ENCODE data around the gene PGBD2.
A peak's percentile ranks its signal among the peaks of the same experiment; 100 is the strongest.
"Not testable (repeated sequence)": the region's sequence is repeated elsewhere in the genome, so short reads cannot be mapped to it uniquely, and the experiment has no call there.

PGBD2 gene, protein sequence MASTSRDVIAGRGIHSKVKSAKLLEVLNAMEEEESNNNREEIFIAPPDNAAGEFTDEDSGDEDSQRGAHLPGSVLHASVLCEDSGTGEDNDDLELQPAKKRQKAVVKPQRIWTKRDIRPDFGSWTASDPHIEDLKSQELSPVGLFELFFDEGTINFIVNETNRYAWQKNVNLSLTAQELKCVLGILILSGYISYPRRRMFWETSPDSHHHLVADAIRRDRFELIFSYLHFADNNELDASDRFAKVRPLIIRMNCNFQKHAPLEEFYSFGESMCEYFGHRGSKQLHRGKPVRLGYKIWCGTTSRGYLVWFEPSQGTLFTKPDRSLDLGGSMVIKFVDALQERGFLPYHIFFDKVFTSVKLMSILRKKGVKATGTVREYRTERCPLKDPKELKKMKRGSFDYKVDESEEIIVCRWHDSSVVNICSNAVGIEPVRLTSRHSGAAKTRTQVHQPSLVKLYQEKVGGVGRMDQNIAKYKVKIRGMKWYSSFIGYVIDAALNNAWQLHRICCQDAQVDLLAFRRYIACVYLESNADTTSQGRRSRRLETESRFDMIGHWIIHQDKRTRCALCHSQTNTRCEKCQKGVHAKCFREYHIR

DNA sequence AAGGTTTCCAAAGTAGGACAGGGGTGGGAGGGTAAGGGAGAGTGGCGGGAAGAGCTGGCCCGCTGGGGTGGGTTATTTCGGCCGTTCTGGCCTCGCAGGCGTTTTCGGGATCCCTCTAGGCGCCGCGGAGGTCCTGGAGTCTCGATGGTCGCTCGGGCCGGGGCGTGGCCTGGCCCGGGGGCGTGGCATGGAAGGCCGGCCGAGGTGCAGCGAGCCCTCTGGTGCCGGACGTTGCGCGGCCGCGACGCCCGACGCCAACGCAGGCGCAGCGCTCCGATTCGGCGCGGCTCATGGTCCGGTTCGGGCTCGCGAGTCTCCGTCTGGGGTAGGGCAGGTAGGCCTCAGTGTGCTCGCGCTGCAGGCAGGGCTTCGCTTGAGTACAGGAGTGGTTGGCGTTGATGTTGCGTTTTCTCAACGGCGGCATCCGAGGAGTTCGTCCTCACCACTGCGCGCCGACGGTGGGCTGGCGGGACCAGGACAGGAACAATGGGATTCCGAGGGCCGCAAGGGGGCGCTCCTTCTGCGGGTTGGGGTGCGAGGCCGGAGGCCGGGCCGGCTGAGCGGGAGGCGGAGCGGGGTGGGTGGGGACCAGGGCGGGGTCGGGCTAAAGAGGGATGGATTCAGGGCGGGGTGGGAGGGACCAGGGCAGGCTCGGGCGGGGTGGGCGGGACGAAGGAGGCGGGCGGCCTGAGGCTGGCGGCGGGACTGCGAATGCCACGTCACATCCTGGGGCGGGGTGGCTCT is at the start of gene PGBD2:
PGBD2 (plus strand) TSS at position 227 of the 744 bp plus-strand sequence. CDS start 7,628 bp downstream, outside the sequence.
- DNase-seq, result peak; percentile 97 to 98

DNA sequence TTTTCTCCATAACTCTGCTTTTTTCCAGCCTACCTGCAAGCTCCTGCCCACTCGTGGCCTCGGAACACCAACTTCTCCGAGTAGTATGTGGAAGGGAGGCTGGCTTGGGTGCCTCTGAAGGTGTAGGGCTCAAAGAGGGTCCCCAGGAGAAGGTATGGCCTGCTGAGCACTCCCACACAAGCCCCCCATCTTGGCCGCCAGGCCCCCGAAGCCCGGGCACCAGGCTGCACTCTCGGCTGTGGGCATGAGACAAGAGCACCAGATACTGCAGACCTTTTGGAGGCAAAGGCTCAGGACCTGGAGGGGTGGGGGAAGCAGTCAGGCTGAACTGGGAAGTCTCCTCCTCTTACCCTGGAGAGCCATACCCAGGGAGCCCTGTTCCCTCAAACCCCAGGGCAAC is 48.8 kb upstream of the PGBD2 start:
- DNase-seq, result no peak

DNA sequence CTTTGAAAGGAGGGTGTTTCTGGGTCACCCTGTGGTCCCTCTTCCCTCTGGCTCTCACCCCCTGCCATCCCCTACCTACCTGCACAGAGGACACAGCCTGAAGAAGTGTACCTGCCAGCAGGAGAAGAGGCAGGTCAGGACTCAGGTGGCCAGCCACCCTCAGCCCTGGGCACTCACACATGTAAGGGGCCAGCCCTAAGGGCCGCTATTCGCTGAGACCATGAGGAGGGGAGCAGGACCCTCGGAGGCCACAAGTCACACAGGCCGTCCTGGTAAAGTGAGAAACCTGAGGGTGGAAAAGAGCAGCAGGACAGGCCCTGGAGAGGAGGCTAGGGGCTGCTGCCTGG is 48.3 kb upstream of the PGBD2 start:
- DNase-seq, result no peak

DNA sequence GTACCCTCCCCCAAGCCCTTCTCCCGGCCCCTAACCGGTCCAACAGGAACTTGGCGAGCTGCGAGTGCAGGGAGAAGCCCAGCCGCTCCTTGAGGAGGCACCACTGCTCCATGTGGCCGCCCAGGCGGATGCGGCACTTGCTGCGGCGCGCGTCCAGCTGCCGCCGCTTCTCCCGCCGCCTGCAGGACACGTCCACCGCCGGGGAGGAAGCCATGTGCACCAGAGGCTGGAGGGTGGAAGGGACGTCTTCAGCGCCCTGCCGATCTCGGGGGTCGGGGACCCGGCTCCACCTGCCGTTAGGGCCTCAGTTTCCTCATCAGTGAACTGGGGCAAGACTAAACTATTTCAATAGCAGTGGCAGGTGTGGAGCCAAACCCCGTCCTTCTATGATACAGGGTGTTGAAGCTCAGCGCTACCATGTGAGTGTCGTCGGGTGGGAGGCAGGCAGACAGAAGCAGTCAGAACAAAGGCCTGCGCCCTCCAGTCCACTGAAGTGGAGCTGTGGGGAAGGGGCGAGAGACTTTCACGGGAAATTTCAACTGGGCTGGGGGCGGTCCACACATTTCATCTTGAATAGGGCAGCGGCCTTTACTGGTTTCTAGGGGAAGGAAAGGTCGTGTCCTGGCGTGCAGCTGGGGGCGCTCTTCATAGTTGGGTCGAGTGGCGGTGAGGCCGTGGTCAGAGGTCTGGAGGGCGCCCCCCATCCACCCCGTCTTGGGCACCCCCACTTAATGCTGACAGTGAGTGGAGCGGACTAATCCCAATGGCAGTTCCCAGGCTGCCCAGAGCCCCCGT is 47.7 kb upstream of the PGBD2 start:
- DNase-seq, result peak in 1 of 2 donors; percentile 37

DNA sequence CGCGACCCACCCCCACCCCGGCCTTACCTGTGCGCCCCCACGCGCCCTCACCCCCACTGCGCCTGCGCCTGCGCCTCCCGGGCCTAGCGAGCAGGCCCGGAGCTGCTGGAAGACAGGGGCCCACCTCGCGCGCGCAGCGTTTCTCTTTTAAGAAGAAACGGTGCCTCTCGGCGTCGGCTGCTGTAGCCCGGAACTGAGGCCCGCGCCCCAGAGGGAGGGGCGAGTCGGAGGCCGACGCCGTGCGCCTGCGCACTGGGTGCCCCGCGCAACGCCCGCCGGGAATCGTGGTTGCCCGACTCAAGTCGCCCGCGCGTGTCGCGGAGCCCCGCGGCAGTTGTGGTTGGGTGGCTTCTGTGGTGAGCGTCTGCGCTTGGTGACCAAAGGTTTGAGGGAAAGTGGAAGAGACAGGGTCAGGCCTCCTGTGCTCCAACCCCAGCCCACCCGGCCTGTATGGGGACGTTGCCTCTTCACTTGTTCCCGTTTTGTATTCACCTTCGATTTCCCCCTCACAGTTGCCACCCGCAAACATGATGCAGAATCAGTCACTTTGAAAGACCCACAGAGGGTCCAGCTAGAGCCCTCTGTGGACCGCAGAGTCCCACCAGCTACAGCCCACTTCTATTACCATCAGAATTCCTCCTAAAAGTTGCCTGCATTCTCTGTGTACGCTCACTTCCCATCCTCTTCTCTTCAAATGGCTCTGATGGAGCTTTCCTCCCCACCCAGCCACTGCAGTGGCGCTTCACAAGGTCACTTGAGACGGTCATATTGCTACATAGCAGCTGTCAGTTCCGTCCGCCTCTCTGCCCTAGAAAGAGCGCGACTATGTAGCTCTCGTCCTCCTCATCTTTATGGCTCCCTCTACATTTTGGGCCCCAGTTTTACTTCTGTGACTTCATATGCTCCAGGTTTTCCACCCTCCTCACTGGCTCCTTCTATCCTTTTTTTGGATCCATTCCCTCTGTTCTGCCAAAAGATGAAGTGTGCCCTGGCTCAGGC is 46.8 kb upstream of the PGBD2 start, which contains the start of gene ZNF692:
ZNF692 (minus strand) TSS at position 195 of the 999 bp plus-strand sequence. CDS start 776 bp downstream, outside the sequence.
- DNase-seq, result peak; percentile 90 to 95

DNA sequence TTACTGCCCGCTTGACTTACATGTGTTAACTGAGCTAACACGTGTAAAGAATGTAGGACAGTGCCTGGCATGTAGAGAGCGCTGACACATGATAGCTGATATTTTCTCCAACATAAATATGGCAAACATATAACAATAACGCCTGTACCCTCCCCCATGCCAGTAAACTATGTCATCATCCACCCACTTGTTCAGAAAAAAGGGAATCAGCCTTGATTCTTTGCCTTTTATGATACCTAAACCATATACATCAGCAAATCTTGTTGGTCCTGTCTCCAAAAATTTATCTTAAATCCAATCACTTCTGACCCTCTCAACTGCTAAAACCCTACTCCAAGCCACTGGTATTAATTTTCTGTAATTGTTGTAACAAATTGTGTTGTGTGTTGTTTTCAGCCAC is 46.0 kb upstream of the PGBD2 start:
- DNase-seq, result no peak

DNA sequence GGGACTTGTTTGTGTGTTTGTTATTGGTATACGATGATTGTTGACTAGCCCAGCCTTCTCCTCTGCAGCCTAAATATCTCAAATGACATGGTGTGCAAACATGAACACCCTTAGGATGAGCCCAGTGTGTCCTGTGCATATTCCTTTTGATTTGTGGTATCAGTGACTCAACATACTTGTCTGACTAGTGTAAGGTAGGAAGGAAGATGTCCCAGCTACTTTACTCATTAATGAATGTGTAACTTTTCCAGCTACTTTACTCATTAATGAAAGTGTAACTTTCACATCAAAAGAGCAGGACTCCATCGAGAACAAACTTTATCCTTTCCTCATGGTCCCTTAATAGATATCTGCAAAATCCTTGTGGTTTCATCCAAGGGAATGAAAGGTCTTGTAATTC is 44.4 kb upstream of the PGBD2 start:
- no peak for DNase-seq

DNA sequence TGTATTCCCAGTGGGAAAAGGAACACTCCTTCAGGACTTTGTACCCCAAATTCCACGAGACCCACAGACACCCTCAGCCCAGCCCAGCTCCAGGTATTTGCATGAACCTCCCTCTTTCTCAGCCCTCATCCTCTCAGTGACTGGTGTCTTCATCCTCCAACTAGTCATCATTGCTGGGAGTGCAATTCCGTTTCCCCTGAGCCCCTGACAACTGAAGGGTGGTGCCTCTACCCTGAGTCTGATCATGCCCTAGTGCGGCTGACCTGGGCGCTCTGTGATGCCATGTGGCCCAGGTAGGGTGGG is 43.4 kb upstream of the PGBD2 start:
- DNase-seq, result peak in 1 of 2 donors; percentile 33

DNA sequence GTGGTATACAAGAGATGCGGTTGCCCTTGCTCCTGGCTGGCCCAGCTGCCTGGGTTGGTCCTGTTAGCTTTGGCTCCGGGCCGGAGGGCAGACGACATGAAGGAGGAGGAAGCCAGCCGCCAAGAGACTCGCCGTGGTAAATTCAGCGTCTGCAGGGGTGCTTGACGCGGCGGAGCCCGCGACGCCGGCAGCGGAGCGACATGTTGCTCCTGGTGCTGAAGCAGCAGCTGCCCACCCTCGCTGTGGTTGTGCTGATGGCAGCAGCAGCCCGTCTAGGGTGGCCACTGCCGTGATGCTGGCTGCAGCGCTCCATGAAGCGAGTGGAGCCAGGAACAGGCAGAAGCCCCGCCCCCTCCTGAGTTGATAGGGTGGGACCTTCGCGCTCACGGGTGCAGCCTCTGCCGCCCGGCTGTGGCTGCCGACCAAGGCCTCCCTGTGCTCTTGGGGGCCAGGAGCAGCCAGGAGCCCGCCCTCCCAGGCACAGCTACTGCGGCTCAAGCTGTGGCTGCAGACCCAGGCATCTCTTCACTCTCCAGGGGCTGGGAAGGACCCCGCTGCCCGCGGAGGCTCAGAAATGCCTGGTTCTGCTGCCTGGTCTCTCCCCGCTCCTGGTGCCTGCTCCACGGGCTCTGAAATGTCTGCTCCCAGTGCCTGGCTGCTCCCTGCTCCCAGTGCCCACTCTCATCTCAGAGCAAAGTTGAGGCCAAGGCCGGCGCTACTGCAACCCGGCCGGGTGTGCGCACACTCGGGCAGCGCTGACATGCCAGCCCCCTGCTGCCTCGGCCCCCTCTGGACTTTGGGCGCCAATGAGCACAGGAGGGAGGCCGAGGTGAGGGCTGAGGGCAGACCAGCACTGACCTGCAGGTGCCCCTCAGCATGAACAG is 42.8 kb upstream of the PGBD2 start:
- peak; percentile 73 to 74 for DNase-seq

DNA sequence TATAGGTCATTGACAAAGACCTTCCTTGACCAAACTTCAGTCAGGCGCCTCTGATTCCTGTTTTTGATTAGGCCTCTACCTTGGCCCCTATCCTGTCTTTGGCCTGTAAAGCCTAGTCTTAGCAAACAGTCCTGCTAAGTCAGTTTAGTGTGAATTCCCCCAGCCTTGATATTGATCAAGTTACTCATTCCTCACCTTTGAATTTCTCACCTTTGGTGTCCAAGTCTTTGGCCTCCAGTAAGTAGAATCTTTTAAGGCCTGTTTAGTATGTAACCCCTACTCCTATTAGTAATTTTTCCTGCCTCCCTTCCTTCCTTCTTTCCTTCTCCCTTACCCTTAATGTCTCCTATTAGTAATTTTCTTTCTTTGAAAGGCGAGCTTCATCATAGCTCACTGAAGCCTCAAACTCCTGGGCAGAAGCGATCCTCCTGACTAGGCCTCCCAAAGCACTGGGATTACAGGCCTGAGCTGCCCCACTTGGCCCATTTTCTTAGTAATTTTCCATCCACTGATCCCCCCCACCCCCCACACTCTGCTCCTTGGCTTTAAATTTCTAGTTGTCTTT is 34.1 kb upstream of the PGBD2 start:
- DNase-seq, result no peak

DNA sequence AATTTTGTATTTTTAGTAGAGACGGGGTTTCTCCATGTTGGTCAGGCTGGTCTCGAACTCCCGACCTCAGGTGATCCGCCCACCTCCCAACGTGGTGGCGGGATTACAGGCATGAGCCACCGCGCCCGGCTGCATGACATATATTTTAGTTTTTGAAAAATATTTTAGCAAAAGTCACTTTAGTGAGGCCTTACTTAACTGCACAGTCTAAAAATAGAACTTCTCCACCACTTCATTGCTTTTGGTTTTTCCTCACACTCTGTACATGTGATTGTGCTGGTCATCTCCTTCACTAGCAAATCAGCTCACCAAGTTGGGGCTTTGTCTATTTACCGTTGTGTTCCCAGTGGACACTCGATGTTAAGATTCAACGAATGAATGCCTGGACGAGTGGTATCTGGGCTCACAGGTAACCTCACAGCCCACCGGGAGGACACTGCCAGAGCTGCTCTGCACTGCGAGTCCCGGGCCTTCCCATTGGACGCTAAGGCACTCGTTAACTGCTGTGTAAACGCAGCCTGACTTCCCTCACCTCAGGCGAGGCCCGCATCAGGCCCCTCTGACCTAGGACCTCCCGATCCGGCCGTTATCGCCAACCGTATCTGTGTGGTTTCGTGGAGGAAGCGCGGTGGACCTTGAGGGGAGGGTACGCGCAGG is 33.2 kb upstream of the PGBD2 start:
- DNase-seq, result peak; percentile 56 to 62

DNA sequence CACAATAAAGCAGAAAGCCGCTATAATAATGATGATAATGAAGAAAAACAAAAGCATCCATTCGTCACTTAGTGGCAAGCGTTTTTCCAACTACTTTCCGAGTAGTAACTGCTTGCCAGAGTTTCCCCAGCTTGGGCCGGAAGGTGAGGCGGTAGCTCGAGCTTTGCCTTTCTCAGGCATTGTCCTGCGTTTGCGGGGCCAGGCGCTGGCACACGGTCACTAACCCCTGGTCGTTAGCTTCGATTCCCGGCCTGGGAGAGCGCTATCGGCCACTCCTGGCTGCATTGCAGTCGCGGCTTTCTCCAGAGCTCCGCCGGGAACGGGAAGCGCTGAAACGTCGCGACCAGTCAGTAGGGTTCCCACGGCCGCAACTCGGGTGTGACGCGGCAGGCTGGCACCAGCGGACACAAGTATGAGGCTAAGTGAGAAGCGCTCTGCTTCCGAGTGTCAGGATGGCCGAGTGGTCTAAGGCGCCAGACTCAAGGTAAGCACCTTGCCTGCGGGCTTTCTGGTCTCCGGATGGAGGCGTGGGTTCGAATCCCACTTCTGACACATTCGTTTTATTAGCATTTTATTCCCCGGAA is 32.5 kb upstream of the PGBD2 start:
- peak; percentile 99 for DNase-seq

DNA sequence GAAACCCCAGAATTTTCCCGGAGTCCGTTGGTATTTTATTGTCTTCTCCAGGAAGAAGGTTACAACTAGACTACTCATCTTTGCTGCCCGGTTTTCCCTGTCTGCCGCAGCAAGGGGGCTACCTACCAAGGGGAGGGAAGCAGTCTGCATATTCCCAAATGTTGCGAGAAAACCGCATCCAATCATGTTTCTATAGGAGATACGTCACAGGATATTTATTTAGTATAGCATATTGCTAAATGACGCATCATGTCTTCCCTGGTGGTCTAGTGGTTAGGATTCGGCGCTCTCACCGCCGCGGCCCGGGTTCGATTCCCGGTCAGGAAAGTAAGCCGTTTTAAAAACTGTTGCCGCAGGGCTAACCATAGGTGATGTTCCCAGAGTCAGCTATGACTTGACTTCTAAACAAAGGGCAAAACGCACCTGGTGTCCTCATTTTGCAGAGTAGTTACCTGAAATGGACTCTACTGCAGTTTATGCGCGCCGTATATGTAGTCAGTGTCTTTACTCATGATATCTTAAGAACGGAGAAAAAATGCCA is 32.0 kb upstream of the PGBD2 start:
- DNase-seq, result peak; percentile 79 to 87

DNA sequence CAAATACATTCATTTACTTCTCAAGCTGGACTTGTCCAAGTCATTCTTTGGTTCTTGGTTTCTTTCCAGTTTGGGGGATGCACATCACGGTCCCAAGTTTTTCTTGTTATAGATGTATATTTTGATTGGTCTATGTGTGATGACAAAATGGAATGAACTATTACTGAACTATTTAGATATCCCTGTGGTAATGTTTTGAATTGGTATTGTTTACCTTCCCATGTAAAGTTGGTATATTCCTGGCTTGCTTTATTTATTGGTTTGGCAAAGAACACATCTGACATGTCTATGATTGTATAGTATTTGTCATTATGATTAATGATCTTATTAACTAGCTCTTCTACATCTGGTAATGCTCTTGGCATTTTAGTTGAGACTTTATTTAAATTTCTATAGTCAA is 24.8 kb upstream of the PGBD2 start:
- DNase-seq, result no peak

DNA sequence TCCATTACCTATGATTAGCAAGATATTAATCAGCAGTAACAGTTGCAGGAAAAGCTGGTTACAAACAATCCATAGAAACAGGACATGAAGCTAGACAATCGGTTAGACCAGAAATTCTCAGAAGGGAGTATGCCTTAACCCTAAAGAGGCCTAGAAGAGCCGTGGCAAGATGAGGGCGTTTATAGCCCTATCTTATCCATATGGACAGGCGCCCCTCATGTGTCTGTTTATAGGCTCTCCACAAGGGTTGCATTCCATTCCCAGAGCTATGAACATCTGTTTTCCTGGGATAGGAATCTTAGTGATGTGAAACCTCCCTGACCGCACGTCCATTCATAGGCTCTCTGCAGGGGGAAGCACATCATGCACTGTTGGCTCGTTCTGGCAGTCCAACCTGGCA is 23.6 kb upstream of the PGBD2 start:
- DNase-seq, result not testable (repeated sequence)

DNA sequence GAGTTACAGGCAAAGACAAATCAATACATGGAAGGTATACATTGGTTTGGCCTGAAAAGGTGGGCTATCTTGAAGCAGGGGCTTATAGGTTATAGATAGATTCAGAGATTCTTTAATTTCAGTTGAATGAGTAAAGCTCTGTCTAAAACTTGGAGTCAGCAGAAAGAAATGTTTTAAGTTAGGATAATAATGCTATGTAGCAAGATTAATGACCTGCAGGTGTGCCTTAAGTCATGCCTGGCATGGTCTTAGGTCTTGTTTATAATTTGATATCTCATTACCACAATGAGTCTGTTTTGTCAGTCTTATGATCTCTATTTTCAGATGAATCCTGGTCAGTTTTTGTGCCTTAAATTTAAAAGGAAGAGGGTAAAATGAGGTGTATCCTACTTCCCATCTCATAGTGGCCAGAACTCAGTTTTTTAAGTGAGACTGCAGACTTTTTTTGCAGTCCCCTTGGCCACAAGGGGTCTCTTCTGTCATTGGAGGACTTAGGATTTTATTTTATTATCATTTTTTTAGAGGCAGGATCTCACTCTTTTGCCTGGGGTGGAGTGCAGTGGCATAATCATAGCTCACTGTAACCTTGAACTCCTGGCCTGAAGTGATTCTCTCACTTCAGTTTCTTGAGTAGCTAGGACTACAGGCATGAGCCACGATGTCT is 21.3 kb upstream of the PGBD2 start:
- no peak for DNase-seq

DNA sequence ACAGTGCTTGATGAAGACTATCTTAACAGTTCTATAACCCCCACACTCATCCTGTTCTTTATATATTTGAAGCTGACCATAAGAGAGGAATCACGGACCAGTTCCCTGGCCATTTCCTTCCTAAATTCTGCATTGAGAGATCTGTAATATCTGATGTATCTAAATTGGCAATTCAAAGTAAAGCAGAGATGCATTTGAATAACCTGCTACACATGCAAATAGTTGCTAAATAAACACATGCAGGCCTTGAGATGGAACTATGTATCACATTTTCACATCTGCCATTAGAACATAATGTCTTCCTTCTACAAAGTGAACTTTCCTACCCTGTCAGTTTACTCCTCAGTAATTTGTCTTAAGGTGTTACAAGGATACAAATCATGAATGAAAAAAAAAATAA is 20.4 kb upstream of the PGBD2 start:
- DNase-seq, result no peak

DNA sequence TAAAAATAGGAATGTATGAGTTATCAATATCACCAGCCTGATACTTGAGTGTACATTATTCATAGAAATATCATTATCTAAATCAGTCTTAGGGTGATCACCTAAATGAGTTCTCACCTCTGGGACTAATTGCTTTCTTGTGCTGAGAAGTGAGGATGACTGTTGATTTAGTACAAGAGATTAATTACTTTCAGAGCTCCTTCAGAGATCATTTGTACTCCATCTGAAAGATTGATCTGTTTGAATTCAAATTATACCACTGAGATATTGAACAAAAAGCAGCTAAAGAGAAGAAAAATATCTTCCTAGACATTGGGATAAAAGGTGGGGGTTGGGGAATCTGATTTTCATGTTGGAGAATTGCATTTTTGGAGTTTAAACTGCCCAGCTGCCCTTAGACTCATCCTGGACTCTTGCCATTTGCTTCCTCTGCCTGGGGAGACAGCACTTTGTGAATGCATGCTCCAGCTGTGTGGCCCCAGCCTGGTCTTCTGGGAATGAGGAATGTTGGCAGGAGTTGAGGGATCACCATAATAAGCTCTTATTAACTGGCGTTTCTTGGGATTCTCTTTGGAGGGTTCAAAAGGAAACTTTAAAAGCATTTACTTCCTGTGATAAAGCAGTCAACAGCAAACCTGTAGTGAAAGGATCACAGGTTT is 19.7 kb upstream of the PGBD2 start:
- no peak for DNase-seq
